HG02870 (cell line): ENCODE data around the gene S100A13.
"Not testable (repeated sequence)": the region's sequence is repeated elsewhere in the genome, so short reads cannot be mapped to it uniquely, and the experiment has no call there.

Experiments used
- ATAC-seq: cut with Tn5 transposase; IDR thresholded peaks from one replicate; pipeline ENCODE4 v1.9.1; 2021; ENCODE audit warnings: mild to moderate bottlenecking, moderate library complexity; ENCODE audit not compliant: unreplicated experiment

Gene S100A13

DNA sequence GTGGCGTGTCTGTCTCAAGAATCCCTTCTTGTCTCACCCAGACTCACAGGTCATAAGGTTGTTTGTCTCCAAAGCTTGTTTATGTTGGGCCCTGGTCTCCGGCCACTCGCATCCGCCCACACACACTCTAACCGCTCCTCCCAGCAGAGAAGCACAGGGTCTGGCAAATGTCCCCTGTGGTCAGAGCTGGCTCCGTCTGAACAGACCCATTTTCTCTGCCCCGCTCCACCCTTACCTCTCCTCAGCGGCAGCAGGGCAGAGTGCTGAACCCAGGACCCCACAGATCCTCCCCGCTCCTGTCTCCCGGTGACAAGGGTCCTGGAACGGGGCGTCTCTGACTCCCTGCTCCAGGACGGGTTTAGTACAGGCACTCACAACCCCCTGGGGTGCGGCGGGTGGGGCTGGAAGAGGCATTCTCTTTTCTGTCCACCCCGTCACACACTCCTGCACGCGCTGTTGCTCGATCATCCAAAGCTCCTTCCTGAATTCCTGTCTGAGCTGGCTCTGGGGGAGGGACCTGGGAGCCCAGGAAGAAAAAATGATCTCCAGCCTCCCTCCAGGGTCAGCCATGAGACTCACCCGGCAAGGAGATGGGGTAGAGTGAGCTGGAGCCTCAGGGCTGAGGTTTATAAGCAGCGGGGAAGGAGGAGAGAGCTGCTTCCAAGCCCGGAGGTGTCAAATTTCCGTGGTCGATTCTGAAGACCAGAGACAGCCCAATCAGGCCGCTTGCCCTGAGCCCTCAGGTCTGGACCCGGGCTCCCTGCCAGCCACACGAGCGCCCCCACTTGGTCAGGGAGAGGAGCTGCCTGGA, at the start of gene S100A13:
Gene S100A13, minus strand, starts transcription at position 602 of the 811 bp plus-strand sequence. CDS start 1,033 bp downstream, outside the sequence.
- ATAC-seq: no peak

DNA sequence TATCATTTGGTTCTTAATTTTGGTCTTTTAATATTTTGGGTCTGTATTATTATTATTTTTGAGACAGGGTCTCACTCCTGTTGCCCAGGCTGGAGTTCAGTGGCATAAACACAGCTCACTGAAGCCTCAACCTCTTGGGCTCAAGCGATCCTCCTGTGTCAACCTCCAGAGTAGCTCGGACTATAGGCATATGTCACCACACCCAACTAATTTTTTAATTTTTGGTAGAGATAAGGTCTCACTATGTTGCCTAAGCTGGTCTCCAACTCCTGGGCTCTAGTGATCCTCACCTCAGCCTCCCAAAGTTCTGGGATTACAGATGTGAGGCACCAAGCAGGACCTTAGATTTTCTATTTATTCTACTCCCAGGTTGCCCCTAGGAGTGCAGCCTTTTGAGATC, 46.2 kb upstream of the S100A13 start:
- ATAC-seq: no peak

DNA sequence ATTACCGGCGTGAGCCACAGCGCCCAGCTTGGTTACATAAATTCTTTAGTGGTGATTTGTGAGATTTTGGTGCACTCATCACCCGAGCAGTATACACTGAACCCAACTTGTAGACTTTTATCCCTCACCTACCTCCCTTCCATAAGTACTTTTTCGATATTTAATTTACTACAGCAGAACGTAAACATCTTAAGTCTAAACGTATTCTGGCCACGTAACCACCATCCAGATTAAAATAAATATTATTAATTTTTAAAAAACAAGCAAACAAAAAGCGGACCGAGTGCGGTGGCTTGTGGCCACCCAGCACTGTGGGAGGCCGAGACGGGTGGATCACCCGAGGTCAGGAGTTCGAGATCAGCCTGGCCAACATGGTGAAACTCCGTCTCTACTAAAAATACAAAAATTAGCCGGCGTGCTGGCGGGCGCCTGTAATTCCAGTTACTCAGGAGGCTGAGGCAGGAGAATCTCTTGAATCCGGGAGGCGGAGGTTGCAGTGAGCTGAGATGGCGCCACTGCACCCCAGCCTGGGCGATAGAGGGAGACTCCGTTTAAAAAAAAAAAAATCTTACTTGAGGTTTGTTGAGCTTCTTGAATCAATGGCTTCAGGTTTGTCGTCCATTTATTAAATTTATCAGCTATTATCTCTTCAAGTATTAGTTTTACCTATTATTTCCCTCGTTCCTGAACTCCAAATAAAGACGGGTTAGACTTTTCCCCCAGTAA, 44.5 kb upstream of the S100A13 start:
- ATAC-seq: peak; percentile 5

DNA sequence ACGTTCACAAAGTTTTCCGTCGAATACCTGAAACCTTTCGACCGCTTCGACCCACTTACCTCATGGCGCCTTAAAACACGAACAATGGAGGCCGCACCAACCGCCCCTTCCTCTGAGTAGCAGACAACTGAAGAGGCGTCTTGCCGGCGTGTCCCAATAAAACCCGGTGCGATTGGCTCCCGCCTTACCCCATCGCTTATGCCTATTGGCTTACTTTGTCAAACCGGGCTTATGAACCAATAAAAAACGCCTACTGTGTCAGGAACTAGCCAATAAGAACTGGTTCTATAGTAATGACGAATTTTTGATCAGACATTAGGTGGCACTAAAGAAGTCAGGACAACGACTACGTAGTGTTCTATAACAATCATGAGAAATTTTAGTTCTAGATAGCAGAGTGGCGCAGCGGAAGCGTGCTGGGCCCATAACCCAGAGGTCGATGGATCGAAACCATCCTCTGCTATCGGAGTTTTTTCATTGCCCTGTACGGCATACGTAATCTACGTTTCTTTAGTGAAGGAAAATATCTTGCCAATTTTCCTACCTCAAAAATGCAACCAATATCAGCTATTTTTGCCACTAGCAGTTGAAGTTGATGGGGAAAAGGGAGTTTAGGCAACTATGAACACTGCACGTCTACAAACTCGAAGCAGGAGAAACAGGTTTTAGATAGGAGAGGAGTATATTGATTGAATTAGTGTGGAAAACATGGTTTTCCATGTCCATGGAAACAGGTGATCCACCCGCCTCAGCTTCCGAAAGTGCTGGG, 43.7 kb upstream of the S100A13 start, which contains the start of gene ILF2:
Gene ILF2, minus strand, starts transcription at position 135 of the 769 bp plus-strand sequence. Its CDS starts 71 bp downstream, at position 64.
- ATAC-seq: peak; percentile 96

DNA sequence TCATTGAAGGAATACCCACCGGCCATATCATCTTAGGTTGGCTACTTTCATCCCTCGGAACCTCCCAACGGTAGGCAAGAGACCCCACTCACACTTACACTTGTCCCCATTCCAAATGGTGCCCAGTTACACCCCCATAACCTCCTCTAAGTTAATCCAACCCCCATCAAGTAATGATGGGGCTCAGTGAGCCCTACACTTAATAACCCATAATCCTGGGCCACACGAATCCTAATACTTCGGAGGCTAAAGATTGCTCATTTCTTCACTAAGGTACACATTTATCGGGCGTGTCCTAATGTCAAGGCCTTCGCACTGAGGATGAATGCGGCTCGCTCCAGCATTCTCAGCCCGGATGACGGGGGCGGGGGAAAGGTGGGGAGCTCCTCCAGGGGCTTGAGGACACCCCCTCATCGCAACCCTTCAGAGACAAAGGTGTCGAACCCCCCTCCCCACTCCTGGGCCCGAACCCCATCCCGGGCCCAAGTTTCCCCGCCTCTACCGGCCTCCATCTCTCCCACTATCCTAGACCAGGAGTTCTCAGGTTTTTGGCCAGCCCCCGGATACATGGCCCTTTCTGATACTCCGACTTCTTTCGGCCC, 43.1 kb upstream of the S100A13 start:
- ATAC-seq: peak; percentile 2

DNA sequence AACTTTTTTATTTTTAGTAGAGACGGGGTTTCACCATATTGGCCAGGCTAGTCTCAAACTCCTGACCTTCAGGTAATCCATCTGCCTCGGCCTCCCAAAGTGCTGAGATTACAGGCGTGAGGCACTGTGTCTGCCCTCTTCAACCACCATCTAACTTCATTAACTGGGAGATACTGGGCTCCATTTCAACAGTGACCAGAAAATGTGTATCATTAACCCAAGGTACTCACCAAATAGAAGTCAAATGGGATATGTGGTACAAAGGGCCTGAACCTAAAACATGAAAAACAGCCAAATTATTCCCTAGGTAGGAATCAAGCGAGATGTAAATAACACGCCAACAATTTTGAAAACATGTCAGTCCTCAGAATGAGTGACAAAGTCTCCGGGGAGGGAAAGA, 42.3 kb upstream of the S100A13 start:
- ATAC-seq: no peak

DNA sequence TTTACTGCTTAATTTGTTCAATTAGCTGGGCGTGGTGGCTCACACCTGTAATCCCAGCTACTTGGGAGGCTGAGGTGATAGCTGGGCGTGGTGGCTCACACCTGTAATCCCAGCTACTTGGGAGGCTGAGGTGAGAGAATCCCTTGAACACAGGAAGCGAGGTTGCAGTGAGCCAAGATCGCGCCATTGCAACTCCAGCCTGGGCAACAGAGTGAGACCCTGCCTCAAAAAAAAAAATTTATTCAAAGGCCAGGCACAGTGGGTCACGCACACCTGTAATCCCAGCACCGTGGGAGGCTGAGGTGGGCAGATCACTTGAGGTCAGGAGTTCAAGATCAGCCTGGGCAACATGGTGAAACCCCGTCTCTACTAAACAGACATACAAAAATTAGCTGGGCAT, 41.4 kb upstream of the S100A13 start:
- ATAC-seq: not testable (repeated sequence)

DNA sequence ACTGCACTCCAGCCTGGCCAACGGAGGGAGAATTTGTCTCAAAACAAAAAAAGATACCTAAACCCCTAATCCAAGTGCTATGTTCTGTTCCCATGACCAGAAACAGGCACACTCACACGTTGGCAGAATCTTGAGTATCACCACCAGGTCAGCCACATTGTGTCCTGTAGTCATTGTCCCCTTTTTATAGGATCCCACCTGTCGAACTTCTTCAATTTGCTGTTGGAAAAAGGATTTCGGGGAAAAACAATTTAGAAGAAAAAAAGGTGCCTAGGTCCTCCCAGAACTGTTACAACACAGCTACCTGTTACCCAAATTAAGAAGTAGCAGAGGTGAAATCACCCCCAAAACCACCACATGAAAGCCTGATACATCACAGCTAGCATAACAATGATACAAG, 40.1 kb upstream of the S100A13 start:
- ATAC-seq: no peak

DNA sequence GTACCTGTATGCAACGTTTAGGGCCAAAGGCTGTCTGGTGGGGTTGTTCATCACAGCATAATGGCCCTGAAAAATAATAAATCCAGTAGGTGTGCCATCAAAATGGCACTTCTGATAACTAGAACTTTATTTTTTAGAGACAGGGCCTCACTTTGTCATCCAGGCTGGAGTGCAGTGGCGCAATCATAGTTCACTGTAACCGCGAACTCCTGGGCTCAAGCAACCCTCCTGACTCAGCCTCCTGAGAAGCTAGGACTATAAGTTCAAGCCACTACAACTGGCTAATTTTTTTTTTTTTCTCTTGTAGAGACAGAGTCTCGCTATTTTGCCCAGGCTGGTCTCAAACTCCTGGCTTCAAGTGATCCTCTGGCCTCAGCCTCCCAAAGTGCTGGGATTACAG, 35.9 kb upstream of the S100A13 start:
- ATAC-seq: no peak

DNA sequence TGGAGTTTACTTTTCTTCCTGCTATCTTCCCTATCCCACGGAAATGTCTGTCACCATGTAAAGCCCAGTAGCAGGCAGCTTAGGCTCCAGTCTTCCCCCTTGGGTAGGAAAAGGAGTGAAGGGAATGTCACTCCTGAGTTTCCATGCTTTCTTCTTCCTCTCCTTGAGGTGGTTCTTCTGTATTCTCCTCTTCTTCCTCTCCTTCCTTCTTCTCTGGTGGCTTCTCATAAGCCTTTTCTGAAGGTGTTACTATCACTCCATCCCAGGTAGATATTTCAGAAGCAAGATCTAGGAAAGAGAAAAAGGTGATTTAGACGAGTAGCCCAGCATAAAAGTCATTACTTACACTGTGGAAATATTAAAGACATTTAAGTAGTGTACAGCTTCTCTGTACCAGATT, 35.0 kb upstream of the S100A13 start:
- ATAC-seq: no peak

DNA sequence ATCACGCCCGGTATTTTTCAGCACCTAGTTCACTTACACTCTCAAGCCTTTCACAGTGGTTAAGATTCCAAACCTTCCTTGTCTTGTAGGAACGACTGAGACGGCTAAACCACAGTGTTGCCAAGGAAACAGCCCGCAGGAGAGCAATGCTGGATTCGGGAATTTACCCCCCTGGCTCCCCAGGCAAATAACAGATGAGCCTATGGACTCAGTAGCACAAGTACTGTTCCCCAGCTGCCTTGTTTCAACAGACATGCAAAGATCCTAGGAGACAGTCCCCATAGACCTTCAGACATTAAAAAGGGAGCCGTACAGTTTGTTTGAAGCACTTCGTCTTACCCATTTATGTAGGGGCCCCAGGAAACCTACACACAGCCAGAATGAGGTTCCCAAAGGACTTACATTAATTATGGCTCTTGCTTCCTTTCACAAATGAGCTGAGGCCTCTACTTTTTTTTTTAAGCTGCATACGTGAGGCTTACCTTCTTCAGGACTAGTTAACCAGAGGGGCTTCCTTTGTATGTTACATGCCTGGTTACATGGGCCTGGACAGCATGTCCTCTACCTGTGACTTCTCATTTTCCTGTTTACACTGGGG, 33.9 kb upstream of the S100A13 start:
- no peak for ATAC-seq

DNA sequence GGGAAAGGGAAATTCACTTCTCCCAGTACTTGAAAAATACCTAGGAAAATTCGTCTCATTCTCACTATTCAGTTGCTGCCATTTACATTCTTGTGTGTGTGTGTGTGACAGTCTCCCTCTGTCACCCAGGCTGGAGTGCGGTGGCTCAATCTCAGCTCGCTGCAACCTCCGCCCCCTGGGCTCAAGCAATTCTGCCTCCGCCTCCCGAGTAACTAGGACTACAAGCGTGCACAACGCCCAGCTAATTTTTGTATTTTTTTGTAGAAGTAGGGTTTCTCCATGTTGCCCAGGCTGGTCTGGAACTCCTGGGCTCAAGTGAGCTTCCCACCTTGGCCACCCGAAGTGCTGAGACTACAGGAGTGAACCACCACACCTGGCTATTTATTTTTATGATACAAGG, 32.4 kb upstream of the S100A13 start:
- no peak for ATAC-seq

DNA sequence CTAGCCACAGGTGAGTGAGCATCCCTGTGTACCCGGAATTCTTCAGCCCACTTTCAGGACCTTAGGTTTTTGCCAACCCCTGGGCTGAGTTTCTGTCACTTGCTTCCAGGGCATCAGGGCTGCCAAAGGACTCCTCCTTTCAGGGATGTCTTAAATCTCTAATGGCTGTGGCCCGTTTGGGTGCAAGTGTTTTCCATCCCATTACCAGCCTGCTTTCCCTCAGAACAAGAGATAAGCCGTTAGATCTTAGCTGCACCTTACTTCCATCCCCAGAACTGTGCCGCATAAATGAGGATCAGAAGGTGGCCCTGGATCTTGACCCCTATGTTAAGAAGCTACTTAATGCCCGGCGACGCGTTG, 31.9 kb upstream of the S100A13 start:
- ATAC-seq: no peak

DNA sequence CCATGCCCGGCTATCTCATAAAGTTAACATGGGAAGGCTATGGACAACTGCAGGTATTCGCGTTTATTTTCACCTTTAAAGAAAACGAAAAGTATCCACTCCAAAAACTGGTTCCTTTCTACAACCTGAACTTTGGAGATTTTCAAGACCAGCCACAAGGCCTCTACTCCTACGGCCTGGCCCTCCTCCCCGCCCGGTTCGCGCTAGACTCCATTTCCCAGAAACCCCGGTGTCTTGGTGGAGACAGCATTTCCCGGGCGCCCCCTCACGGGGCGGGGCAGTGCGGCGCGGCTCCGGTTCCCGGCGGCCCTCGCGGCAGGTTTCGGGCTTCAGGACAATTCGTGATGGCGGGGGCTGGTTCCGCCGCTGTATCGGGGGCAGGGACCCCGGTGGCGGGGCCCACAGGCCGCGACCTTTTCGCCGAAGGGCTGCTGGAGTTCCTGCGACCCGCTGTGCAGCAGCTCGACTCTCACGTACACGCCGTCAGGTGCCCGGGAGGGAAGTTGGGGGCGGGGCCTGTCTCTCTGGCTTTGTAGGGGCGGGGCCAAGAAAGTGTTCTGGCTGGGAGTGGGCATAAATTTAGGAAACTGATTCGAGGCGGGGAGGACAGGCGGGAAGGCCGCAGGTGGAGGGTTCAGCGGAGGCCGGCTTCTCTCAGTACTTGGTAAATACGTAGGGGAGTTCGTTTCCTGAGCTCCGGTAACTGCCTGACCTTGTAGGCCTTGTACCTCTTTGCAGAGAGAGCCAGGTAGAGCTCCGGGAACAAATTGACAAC, 31.3 kb upstream of the S100A13 start, which contains the start of gene SNAPIN:
Gene SNAPIN, plus strand, starts transcription at position 304 of the 775 bp plus-strand sequence. Its CDS starts 41 bp downstream, at position 345.
- peak; percentile 79 for ATAC-seq

DNA sequence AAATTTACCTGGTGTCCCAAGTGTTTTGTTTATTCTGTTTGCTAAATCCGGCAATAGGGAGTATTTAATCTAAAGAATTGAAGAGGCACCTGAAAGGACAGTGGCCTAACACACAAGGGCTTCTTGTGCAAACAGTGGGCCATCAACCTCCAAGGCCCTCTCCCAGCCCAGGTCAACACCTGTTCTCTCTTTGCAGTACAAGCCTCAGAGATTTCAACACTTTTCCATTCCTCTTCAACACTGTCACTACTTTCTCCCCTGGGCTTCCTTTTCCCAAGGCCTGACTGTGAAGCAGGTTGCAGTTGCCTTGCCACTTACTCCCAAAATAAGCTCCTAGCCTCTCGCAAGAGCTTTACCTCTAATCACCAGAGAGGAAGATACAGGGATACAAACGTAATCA, 28.0 kb upstream of the S100A13 start:
- no peak for ATAC-seq

DNA sequence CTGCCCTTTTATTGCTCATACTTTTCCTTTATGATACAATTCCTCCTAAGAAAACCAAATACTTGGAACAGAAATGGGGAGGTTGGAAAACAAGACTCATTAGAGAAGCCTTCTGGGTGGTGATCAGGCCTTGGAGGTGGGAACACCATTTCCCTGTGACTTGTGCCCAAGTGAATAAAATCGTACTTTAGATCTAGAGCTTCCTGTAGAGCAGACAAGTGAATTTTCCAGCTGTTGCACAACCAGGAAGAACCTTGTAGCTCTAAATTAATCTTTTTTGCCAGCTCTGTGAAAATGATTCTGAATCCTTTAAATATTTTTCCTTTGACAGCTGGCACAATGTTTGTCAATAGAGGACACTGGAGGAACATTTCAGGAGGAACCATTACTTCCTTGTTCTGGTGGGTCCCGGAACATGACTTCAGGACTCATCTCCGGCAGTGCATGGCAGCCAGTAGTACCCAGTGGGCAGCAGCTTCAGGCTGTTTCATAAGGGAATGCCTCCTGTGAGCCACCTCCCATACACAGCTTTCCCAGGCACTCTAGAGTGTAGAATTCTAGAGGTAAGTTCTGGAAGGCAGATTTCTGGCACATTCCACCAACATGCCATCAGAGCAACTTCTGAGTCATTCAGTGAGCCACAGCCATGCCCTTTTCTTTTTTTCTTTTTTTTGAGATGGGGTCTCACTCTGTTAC, 25.6 kb upstream of the S100A13 start:
- no peak for ATAC-seq

DNA sequence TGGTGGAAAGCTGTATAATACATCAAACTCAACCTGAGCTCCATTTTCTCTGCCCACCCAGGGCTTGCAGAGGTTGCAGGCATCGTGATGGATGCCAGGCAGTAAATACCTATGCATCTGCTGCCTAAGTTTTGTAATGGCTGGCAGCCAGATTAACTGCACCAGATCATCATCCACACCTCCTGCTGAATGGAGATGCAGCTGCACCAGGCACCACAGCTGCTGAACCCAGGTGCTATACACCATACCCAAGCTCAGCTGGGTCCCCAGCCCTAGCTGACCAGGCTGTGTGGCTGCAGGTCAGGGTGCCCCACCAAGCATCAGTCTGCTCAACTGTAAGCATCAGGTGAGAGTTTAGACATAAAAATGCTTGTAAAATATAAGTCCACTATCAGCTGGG, 24.5 kb upstream of the S100A13 start:
- ATAC-seq: no peak

DNA sequence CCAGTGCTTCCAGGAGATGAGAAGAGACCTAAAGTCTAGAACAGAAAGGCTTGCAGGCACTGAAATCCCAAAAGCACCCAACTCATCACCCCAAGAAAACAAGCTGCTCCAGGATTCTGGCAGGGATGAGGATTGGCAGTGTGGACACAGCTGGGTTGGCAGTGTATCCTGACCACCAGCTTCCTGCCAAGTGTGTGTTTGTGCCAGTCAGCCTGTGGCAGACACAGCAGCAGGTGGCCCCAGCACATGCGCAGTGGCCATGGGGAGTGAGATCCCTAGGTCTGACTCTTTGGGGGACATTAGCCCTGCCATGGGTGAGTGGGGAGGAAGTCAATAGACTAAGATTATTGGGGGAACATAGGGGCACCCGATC, 22.5 kb upstream of the S100A13 start:
- no peak for ATAC-seq

DNA sequence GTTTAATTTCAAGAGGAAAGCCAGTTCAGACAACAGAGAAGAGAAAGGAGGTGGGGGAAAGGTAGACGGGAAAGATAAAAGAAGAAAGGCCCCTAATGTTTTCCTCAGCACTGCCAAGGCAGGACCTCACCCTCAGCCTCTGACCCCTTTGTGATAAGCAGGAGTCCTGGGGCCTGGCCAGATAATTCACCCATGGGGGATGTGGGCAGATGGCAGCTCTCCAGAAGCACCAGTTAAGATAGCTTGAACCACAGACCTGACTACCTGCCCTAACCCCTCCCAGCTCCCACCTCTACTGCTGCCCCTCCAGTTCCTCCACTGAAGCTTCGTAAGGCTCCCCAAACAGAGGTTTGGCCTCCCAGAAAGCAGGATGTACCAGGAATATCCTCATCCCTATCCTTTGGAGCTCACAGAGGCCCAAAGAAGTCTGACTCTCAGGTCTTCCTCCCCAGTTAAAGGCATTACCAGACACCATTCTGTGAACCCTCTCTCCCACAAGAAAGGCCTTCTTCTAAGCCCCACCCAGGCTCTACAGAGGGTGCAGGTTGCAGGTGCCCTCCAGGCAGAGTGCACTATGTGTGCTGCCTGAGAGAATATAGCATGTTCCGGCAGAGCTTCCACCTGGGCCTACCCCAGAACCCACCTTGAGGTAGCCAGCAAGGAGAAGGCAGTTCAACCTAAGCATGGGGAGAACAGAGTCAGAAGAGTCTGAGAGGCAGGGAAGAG, 22.0 kb upstream of the S100A13 start:
- ATAC-seq: no peak
